Mesenchymal stem cell (in vitro differentiated cells and primary cell): ENCODE measurements around the gene PIGO. TPM values are rescaled to one million over a fixed set of nuclear protein-coding genes. Genes with fewer than 3 reads are reported as not detected.

Source experiments
- DNase-seq: peaks from one replicate; pipeline ENCODE4 v3.0.0-alpha.2; 2013
- H2AFZ ChIP-seq: one replicate; pipeline ENCODE4 v1.6.1; 2013; ENCODE audit warnings: low read depth, mild to moderate bottlenecking, control low read depth, inconsistent platforms, low read length, moderate library complexity
- H2AK5ac ChIP-seq: 2 replicates; pipeline ENCODE4 v1.6.1; 2013; ENCODE audit warnings: low read length, moderate library complexity, mild to moderate bottlenecking, inconsistent platforms; ENCODE audit not compliant: severe bottlenecking
- H2BK120ac ChIP-seq: one replicate; pipeline ENCODE4 v1.6.1; 2013; ENCODE audit warnings: low read depth, mild to moderate bottlenecking, inconsistent platforms, low read length, moderate library complexity
- H2BK12ac ChIP-seq, 2 experiments: one replicate each; pipeline ENCODE4 v1.6.1; 2013; ENCODE audit warnings: inconsistent platforms in 2 of 2, low read length in 2 of 2, mild to moderate bottlenecking in 2 of 2, moderate library complexity in 2 of 2, control low read depth in 1 of 2
- H2BK15ac ChIP-seq: one replicate; pipeline ENCODE4 v1.6.1; 2013; ENCODE audit warnings: mild to moderate bottlenecking, low read depth, inconsistent platforms; ENCODE audit not compliant: poor library complexity, severe bottlenecking
- H2BK5ac ChIP-seq: 2 replicates; pipeline ENCODE4 v1.6.1; 2013; ENCODE audit warnings: low read depth, mild to moderate bottlenecking, low read length, control low read depth, inconsistent platforms; ENCODE audit not compliant: poor library complexity, severe bottlenecking
- H3K14ac ChIP-seq, 2 experiments: one replicate each; pipeline ENCODE4 v1.6.1; 2013; ENCODE audit warnings: inconsistent platforms in 2 of 2, low read length in 2 of 2, control low read depth in 1 of 2, mild to moderate bottlenecking in 1 of 2, moderate library complexity in 1 of 2
- H3K18ac ChIP-seq, 2 experiments: one replicate each; pipeline ENCODE4 v1.6.1; 2013; ENCODE audit warnings: inconsistent platforms in 2 of 2, low read length in 2 of 2, control low read depth in 1 of 2, low read depth in 1 of 2, mild to moderate bottlenecking in 1 of 2
- H3K23ac ChIP-seq, 2 experiments: one replicate each; pipeline ENCODE4 v1.6.1; 2013; ENCODE audit warnings: inconsistent platforms in 2 of 2, low read length in 2 of 2, mild to moderate bottlenecking in 2 of 2, moderate library complexity in 2 of 2, control low read depth in 1 of 2
- H3K27ac ChIP-seq: 2 replicates; pipeline ENCODE4 v1.5.1; 2013; ENCODE audit warnings: mild to moderate bottlenecking, moderate library complexity, low read length, control low read depth, inconsistent platforms; ENCODE audit not compliant: poor library complexity, severe bottlenecking
- H3K27me3 ChIP-seq, 2 experiments: 2 replicates each; pipeline versions ENCODE4 v1.6.1 to v1.7.0; 2013; ENCODE audit warnings: low read length in 2 of 2, mild to moderate bottlenecking in 2 of 2, moderate library complexity in 2 of 2, control low read depth in 1 of 2, inconsistent platforms in 1 of 2; ENCODE audit not compliant: control insufficient read depth in 1 of 2, insufficient read depth in 1 of 2
- H3K36me3 ChIP-seq, 2 experiments: 2 replicates each; pipeline versions ENCODE4 v1.6.1 to v1.7.0; 2013; ENCODE audit warnings: low read length in 2 of 2, control low read depth in 1 of 2, inconsistent platforms in 1 of 2, low read depth in 1 of 2, mild to moderate bottlenecking in 1 of 2; ENCODE audit not compliant: insufficient read depth in 2 of 2, control insufficient read depth in 1 of 2
- H3K4ac ChIP-seq, 2 experiments: one replicate each; pipeline ENCODE4 v1.6.1; 2013; ENCODE audit warnings: inconsistent platforms in 2 of 2, low read length in 2 of 2, mild to moderate bottlenecking in 2 of 2, moderate library complexity in 2 of 2, control low read depth in 1 of 2, low read depth in 1 of 2
- H3K4me1 ChIP-seq: 2 replicates; pipeline ENCODE4 v1.6.1; 2013; ENCODE audit warnings: low read depth, low read length, control low read depth; ENCODE audit not compliant: control insufficient read depth, insufficient read depth
- H3K4me2 ChIP-seq: 2 replicates; pipeline ENCODE4 v1.6.1; 2013; ENCODE audit warnings: low read length, mild to moderate bottlenecking, inconsistent platforms; ENCODE audit not compliant: poor library complexity, severe bottlenecking
- H3K4me3 ChIP-seq, 2 experiments: 2 replicates each; pipeline versions ENCODE4 v1.5.1 to v1.7.0; 2013; ENCODE audit warnings: low read length in 2 of 2, mild to moderate bottlenecking in 2 of 2, control low read depth in 1 of 2, low read depth in 1 of 2; ENCODE audit not compliant: insufficient read depth in 1 of 2
- H3K79me1 ChIP-seq: replicated peaks from 2 replicates; pipeline ENCODE4 v1.6.1; 2013; ENCODE audit warnings: mild to moderate bottlenecking, control low read depth, low read length, inconsistent platforms; ENCODE audit not compliant: poor library complexity, severe bottlenecking
- H3K9ac ChIP-seq: 2 replicates; pipeline ENCODE4 v1.7.0; 2013; ENCODE audit warnings: mild to moderate bottlenecking, low read length, moderate library complexity
- H3K9me3 ChIP-seq: 2 replicates; pipeline ENCODE4 v1.7.0; 2013; ENCODE audit warnings: mild to moderate bottlenecking, low read length; ENCODE audit not compliant: control insufficient read depth
- H4K8ac ChIP-seq: one replicate; pipeline ENCODE4 v1.6.1; 2013; ENCODE audit warnings: inconsistent platforms, mild to moderate bottlenecking, low read length, moderate library complexity
- H4K91ac ChIP-seq: one replicate; pipeline ENCODE4 v1.6.1; 2013; ENCODE audit warnings: mild to moderate bottlenecking, low read length, inconsistent platforms
- WGBS: methylation state at CpG from one replicate; pipeline ENCODE4 v1.1.7; 2013; ENCODE audit warnings: mixed read lengths; 5-methylcytosine and 5-hydroxymethylcytosine counted together
- polyA plus RNA-seq, 2 experiments: library from polyadenylated mRNA; stranded (reverse); fragments of 200-250 nt; gene quantifications; one replicate each; pipeline ENCODE4 v1.2.3, GENCODE V29; 2013

The PIGO gene
- 14.0 TPM for polyA plus RNA-seq (2013, experiment 1 of 2)
- polyA plus RNA-seq (2013, experiment 2 of 2), result 14.1 TPM

DNA sequence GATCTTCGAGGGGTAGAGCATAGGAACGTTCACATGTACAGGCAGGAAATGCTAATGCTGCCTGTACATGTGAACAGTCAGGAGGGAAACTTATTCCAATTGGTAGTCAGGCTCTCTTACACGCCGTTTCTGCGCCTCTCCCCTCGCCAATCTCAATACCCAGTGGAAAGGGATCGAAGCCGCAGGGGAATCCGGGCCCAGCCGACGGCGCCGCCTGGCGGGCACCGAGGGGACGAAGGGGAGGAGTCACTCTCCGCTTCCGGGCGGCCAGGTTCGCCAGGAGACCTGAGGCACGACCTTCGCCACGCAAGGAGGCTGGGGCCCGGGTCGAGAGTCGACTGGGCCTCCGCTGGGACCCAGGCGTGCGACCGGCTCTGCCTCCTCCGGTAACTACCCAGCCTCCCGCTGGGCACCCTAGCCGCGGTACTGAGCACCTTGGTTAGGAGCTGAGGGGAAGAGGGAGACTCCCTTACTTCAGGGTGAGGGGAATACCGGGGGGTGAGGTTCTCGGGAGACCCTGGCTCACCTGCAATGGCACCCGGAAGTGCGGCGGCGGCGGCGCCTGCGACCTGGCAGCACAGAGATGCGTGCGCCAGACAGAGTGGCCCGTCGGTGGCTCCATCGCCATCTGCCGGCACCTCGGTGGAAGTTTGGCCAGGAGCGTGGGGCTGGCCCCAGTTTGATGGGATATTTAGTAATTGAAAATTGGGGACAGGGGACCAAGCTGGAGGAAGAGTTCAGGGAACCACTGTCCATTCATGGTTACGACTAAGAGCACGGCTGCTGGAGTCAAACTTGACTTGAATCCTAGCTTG, at the start of gene PIGO:
Gene PIGO (minus strand): TSS at position 557 of the 815 bp plus-strand sequence. CDS start 1,026 bp downstream, outside the sequence.
- Histone ChIP-seq H3K4me3 (peak within 1 kb of the TSS; percentile 91 to 99), H2BK12ac (peak within 1 kb of the TSS in 1 of 2 experiments; percentile 69), H3K9ac (peak within 1 kb of the TSS; percentile 100), H3K14ac (peak within 1 kb of the TSS in 1 of 2 experiments; percentile 96), H2BK15ac (peak within 1 kb of the TSS; percentile 62), H2AFZ (peak within 1 kb of the TSS; percentile 77), H3K4me1 (peaks cover 10% of the 10 kb centered on the region), H3K4ac (peak within 1 kb of the TSS; percentile 72 to 98), H2BK5ac (peak within 1 kb of the TSS; percentile 49), H2AK5ac (peak within 1 kb of the TSS; percentile 82), H2BK120ac (peak within 1 kb of the TSS; percentile 91), H3K18ac (peak within 1 kb of the TSS; percentile 91 to 97), H3K27me3 (no peaks in the 10 kb centered on the region), H3K9me3 (no peaks in the 10 kb centered on the region), H3K23ac (peak within 1 kb of the TSS in 1 of 2 experiments; percentile 75), H3K79me1 (peaks cover 52% of the 10 kb centered on the region), H3K4me2 (peak within 1 kb of the TSS; percentile 79), H3K27ac (peak within 1 kb of the TSS; percentile 96), H4K8ac (peak within 1 kb of the TSS; percentile 100), H3K36me3 (peaks cover 49 to 59% of the 10 kb centered on the region in 2 experiments), H4K91ac (peak within 1 kb of the TSS; percentile 98)
- peak; percentile 86 for DNase-seq
- WGBS, result 2% methylated on average over 48 of the region's 53 CpGs

- no peaks in the 10 kb centered on the region for H3K4me1 ChIP-seq
- no peak overlapping the region for H2BK120ac ChIP-seq
- H3K18ac ChIP-seq, result no peak overlapping the region
- H3K14ac ChIP-seq, result no peak overlapping the region
- DNase-seq, result no peak
- H2BK12ac ChIP-seq, result no peak overlapping the region
- no peak overlapping the region for H3K4ac ChIP-seq
- no peak overlapping the region for H3K9ac ChIP-seq
- H3K27ac ChIP-seq, result no peak overlapping the region
- no peak overlapping the region for H4K91ac ChIP-seq
- H3K23ac ChIP-seq, result no peak overlapping the region
- H2AK5ac ChIP-seq, result no peak overlapping the region
- no peak overlapping the region for H2AFZ ChIP-seq
- no peak overlapping the region for H2BK5ac ChIP-seq
- no peak overlapping the region for H4K8ac ChIP-seq
- H3K4me3 ChIP-seq, result no peak overlapping the region
- H3K79me1 ChIP-seq, result no peaks in the 10 kb centered on the region
- 83% methylated on average over 5 of the region's 5 CpGs for WGBS
- H3K4me2 ChIP-seq, result no peak overlapping the region
- no peak overlapping the region for H2BK15ac ChIP-seq
- no peaks in the 10 kb centered on the region for H3K27me3 ChIP-seq
- peaks cover 55% of the 10 kb centered on the region for H3K9me3 ChIP-seq
- no peaks in the 10 kb centered on the region for H3K36me3 ChIP-seq
Measured at GRCh38 chr9:35142037-35142436, 45.6 kb upstream of the PIGO start.

DNA sequence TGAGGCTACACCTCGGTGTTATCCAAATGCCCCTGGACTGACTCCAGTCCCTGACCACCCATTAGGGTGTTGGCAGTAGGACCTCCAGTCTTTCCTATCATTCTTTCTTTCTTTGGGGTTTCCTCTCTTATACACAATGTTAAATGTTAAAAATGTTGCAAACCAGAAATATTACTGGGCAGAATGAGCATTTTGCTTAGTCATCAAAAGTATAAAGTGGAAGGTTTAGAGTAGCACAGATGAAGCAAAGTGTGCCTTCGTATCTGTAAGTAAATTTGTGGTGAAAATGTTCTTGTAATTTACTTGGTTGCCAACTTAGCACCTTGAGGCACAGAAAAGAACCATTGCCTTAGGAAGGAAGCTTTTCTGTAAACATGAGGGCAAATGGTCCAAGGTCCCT, 43.7 kb upstream of the PIGO start:
- Histone ChIP-seq H4K91ac (no peak overlapping the region), H3K4me2 (no peak overlapping the region), H3K9me3 (peaks cover 50% of the 10 kb centered on the region), H3K27me3 (no peaks in the 10 kb centered on the region), H3K18ac (no peak overlapping the region), H3K27ac (no peak overlapping the region), H3K23ac (no peak overlapping the region), H2AK5ac (no peak overlapping the region), H4K8ac (no peak overlapping the region), H3K14ac (no peak overlapping the region), H2BK120ac (no peak overlapping the region), H3K4ac (no peak overlapping the region), H2BK12ac (no peak overlapping the region), H3K9ac (no peak overlapping the region), H3K79me1 (no peaks in the 10 kb centered on the region), H2AFZ (no peak overlapping the region), H3K4me3 (no peak overlapping the region), H2BK5ac (no peak overlapping the region), H3K4me1 (no peaks in the 10 kb centered on the region), H3K36me3 (no peaks in the 10 kb centered on the region), H2BK15ac (no peak overlapping the region)
- WGBS, result 51% methylated on average over 2 of the region's 2 CpGs
- DNase-seq, result no peak

DNA sequence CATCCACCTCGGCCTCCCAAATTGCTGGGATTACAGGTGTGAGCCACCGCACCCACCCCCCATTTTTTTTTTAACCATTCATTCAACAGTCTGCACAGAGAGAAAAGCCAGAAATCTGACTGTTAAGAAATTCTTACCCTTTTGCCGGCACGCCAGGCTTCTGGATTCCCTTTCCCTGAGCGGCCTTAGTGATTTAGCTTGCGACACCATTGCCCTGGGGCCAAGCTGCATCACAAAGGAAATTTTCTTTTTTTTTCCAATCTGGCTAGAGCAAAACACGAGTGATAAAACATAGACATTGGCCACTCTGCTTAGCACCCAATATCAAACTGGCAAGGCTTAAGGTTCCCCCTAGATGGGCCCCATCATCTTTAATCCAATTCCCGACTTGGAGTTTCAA, 40.5 kb upstream of the PIGO start:
- Histone ChIP-seq H3K23ac (no peak overlapping the region), H3K36me3 (no peaks in the 10 kb centered on the region), H2AFZ (no peak overlapping the region), H3K4me2 (no peak overlapping the region), H3K9me3 (peaks cover 40% of the 10 kb centered on the region), H3K27ac (no peak overlapping the region), H4K8ac (no peak overlapping the region), H3K27me3 (no peaks in the 10 kb centered on the region), H3K4me3 (no peak overlapping the region), H3K14ac (no peak overlapping the region), H4K91ac (no peak overlapping the region), H2BK120ac (no peak overlapping the region), H2BK5ac (no peak overlapping the region), H2AK5ac (no peak overlapping the region), H3K79me1 (no peaks in the 10 kb centered on the region), H2BK12ac (no peak overlapping the region), H3K9ac (no peak overlapping the region), H3K4me1 (no peaks in the 10 kb centered on the region), H3K18ac (no peak overlapping the region), H2BK15ac (no peak overlapping the region), H3K4ac (no peak overlapping the region)
- no peak for DNase-seq
- 91% methylated on average over 8 of the region's 8 CpGs for WGBS
